WTC11 (cell line): ENCODE measurements around the gene PFKFB3.

ENCODE experiments used
- E2F5 ChIP-seq: sonication (generic); formaldehyde crosslinking; IDR thresholded peaks from 2 replicates; pipeline ENCODE4 v1.8.1; 2022; ENCODE audit warnings: mild to moderate bottlenecking, moderate library complexity, missing genetic modification reagents
- ESRRA ChIP-seq: sonication (generic); formaldehyde crosslinking; IDR thresholded peaks from 2 replicates; pipeline ENCODE4 v1.8.1; 2022; ENCODE audit warnings: mild to moderate bottlenecking, missing genetic modification reagents, borderline replicate concordance
- ZBTB43 ChIP-seq: sonication (generic); formaldehyde crosslinking; IDR thresholded peaks from 2 replicates; pipeline ENCODE4 v1.8.1; 2023; ENCODE audit warnings: mild to moderate bottlenecking, missing genetic modification reagents
- ZNF138 ChIP-seq: sonication (generic); formaldehyde crosslinking; conservative IDR thresholded peaks from 2 replicates; pipeline ENCODE4 v1.8.1; 2022; ENCODE audit warnings: mild to moderate bottlenecking, moderate library complexity, missing genetic modification reagents
- TF ChIP-seq, protein P1 (sequence below): sonication (generic); formaldehyde crosslinking; IDR thresholded peaks from 2 replicates; pipeline ENCODE4 v1.8.0; 2022; ENCODE audit warnings: mild to moderate bottlenecking, missing genetic modification reagents
- TF ChIP-seq, protein P2 (sequence below): fragments of 200-600 bp; IDR thresholded peaks from 2 replicates; pipeline ENCODE4 v1.8.0; 2022; ENCODE audit warnings: antibody characterized with exemption

GRCh38 chr10:6225263-6225814 lies 22.6 kb downstream of the PFKFB3 start:
- TF ChIP-seq, protein P1, sequence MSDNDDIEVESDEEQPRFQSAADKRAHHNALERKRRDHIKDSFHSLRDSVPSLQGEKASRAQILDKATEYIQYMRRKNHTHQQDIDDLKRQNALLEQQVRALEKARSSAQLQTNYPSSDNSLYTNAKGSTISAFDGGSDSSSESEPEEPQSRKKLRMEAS (CRISPR knock-in tag): no peak
- TF ChIP-seq, protein P2, sequence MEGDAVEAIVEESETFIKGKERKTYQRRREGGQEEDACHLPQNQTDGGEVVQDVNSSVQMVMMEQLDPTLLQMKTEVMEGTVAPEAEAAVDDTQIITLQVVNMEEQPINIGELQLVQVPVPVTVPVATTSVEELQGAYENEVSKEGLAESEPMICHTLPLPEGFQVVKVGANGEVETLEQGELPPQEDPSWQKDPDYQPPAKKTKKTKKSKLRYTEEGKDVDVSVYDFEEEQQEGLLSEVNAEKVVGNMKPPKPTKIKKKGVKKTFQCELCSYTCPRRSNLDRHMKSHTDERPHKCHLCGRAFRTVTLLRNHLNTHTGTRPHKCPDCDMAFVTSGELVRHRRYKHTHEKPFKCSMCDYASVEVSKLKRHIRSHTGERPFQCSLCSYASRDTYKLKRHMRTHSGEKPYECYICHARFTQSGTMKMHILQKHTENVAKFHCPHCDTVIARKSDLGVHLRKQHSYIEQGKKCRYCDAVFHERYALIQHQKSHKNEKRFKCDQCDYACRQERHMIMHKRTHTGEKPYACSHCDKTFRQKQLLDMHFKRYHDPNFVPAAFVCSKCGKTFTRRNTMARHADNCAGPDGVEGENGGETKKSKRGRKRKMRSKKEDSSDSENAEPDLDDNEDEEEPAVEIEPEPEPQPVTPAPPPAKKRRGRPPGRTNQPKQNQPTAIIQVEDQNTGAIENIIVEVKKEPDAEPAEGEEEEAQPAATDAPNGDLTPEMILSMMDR: no peak
- TF ChIP-seq ESRRA (CRISPR knock-in tag) (no peak), ZNF138 (CRISPR knock-in tag) (no peak), E2F5 (CRISPR knock-in tag) (no peak), ZBTB43 (CRISPR knock-in tag) (no peak)
